NCI-H1436 (cell line): ENCODE results near the gene KCNAB2.

Source experiments
- DNase-seq: peaks from one replicate; lab custom pipeline; 2025; lab: John Stamatoyannopoulos, UW

The KCNAB2 gene

GRCh38 chr1:6110326-6110725 lies 64.6 kb downstream of the KCNAB2 start:
- no peak for DNase-seq

- DNase-seq = no peak
Measured at GRCh38 chr1:6111571-6111970, 65.9 kb downstream of the KCNAB2 start.

GRCh38 chr1:6111991-6112689 lies 66.5 kb downstream of the KCNAB2 start:
- no peak for DNase-seq

GRCh38 chr1:6112690-6113005 lies 67.0 kb downstream of the KCNAB2 start:
- DNase-seq = no peak

GRCh38 chr1:6113116-6113515 lies 67.4 kb downstream of the KCNAB2 start:
- DNase-seq = no peak

- DNase-seq = no peak
Measured at GRCh38 chr1:6113745-6114144, 68.1 kb downstream of the KCNAB2 start.

- DNase-seq = no peak
Measured at GRCh38 chr1:6116137-6116536, 70.4 kb downstream of the KCNAB2 start.

GRCh38 chr1:6117064-6117463 lies 71.4 kb downstream of the KCNAB2 start:
- DNase-seq = no peak

- DNase-seq = no peak
Measured at GRCh38 chr1:6117624-6118023, 71.9 kb downstream of the KCNAB2 start.

GRCh38 chr1:6118415-6118814 lies 72.7 kb downstream of the KCNAB2 start:
- DNase-seq = no peak

- no peak for DNase-seq
Measured at GRCh38 chr1:6121021-6121421, 75.3 kb downstream of the KCNAB2 start.

GRCh38 chr1:6121651-6122370 lies 76.1 kb downstream of the KCNAB2 start:
- no peak for DNase-seq

- no peak for DNase-seq
Measured at GRCh38 chr1:6123083-6123482, 77.4 kb downstream of the KCNAB2 start.

GRCh38 chr1:6123816-6124215 lies 78.1 kb downstream of the KCNAB2 start:
- DNase-seq = no peak

- DNase-seq = no peak
Measured at GRCh38 chr1:6124341-6124740, 78.7 kb downstream of the KCNAB2 start.

- DNase-seq = no peak
Measured at GRCh38 chr1:6124746-6125365, 79.2 kb downstream of the KCNAB2 start.

GRCh38 chr1:6125366-6125765 lies 79.7 kb downstream of the KCNAB2 start:
- DNase-seq = no peak

- no peak for DNase-seq
Measured at GRCh38 chr1:6126028-6126427, 80.3 kb downstream of the KCNAB2 start.

- no peak for DNase-seq
Measured at GRCh38 chr1:6126521-6127067, 80.9 kb downstream of the KCNAB2 start.

- peak; percentile 42 for DNase-seq
Measured at GRCh38 chr1:6127587-6128163, 82.0 kb downstream of the KCNAB2 start.

- DNase-seq = no peak
Measured at GRCh38 chr1:6128276-6129081, 82.8 kb downstream of the KCNAB2 start.

- no peak for DNase-seq
Measured at GRCh38 chr1:6129313-6129712, 83.6 kb downstream of the KCNAB2 start.
